Measurements from ENCODE around the gene CISD3. TPM values are rescaled to one million over a fixed set of nuclear protein-coding genes. Genes with fewer than 3 reads are reported as not detected.

CISD3 gene
- total RNA-seq, 4 donors from 2014 or later, result 6.8 to 12.7 (median 10.1) TPM

- Histone ChIP-seq H3K36me3 (peaks cover 42% of the 10 kb centered on the region), H3K9me3 (no peaks in the 10 kb centered on the region), H3K27me3 (no peaks in the 10 kb centered on the region), H3K4me3 (no peak overlapping the region), H3K27ac (no peak overlapping the region), H3K4me1 (peaks cover 41% of the 10 kb centered on the region)
- no peak for DNase-seq (ENCODE audit: low spot score in 2 of 2)
- WGBS, result 85% methylated on average over 18 of the region's 18 CpGs
- no peak for TF ChIP-seq POLR2A (IDR thresholded peaks at IDR 0.05)
- TF ChIP-seq POLR2AphosphoS5 (IDR thresholded peaks at IDR 0.05), result no peak
- TF ChIP-seq CTCF (IDR thresholded peaks at IDR 0.05), result no peak
- TF ChIP-seq EP300 (IDR thresholded peaks at IDR 0.05), result no peak
Measured at GRCh38 chr17:38709104-38709820, 20.9 kb upstream of the CISD3 start.

GRCh38 chr17:38709864-38710603, 20.1 kb upstream of the CISD3 start:
- Histone ChIP-seq H3K4me1 (peaks cover 37% of the 10 kb centered on the region), H3K27me3 (no peaks in the 10 kb centered on the region), H3K36me3 (peaks cover 49% of the 10 kb centered on the region), H3K4me3 (no peak overlapping the region), H3K9me3 (no peaks in the 10 kb centered on the region), H3K27ac (no peak overlapping the region)
- DNase-seq (ENCODE audit: low spot score in 2 of 2), result no peak
- TF ChIP-seq POLR2AphosphoS5 (IDR thresholded peaks at IDR 0.05) (no peak), CTCF (IDR thresholded peaks at IDR 0.05) (no peak)
- 55% methylated on average over 13 of the region's 13 CpGs for WGBS

- H3K27me3 ChIP-seq, result no peaks in the 10 kb centered on the region
- WGBS, result 86% methylated on average over 3 of the region's 3 CpGs
- no peaks in the 10 kb centered on the region for H3K9me3 ChIP-seq
- H3K36me3 ChIP-seq, result peaks cover 54% of the 10 kb centered on the region
- peaks cover 37% of the 10 kb centered on the region for H3K4me1 ChIP-seq
- DNase-seq (ENCODE audit: low spot score in 2 of 2), result no peak
- H3K27ac ChIP-seq, result no peak overlapping the region
- TF ChIP-seq POLR2AphosphoS5 (IDR thresholded peaks at IDR 0.05) (no peak), EP300 (IDR thresholded peaks at IDR 0.05) (no peak)
- H3K4me3 ChIP-seq, result no peak overlapping the region
Measured at GRCh38 chr17:38710604-38710962, 19.6 kb upstream of the CISD3 start.

GRCh38 chr17:38710985-38711384, 19.2 kb upstream of the CISD3 start:
- Histone ChIP-seq H3K9me3 (no peaks in the 10 kb centered on the region), H3K36me3 (peaks cover 58% of the 10 kb centered on the region), H3K27ac (no peak overlapping the region), H3K27me3 (no peaks in the 10 kb centered on the region), H3K4me1 (peaks cover 35% of the 10 kb centered on the region), H3K4me3 (no peak overlapping the region)
- DNase-seq (ENCODE audit: low spot score in 2 of 2), result no peak
- no peak for TF ChIP-seq POLR2A (IDR thresholded peaks at IDR 0.05)
- no peak for TF ChIP-seq EP300 (IDR thresholded peaks at IDR 0.05)
- no peak for TF ChIP-seq POLR2AphosphoS5 (IDR thresholded peaks at IDR 0.05)
- TF ChIP-seq CTCF (IDR thresholded peaks at IDR 0.05), result no peak
- WGBS, result 87% methylated on average over 5 of the region's 5 CpGs

- H3K36me3 ChIP-seq, result peaks cover 68% of the 10 kb centered on the region
- no peak overlapping the region for H3K4me3 ChIP-seq
- no peaks in the 10 kb centered on the region for H3K9me3 ChIP-seq
- no peak for DNase-seq (ENCODE audit: low spot score in 2 of 2)
- TF ChIP-seq CTCF (IDR thresholded peaks at IDR 0.05) (no peak), EP300 (IDR thresholded peaks at IDR 0.05) (no peak), POLR2AphosphoS5 (IDR thresholded peaks at IDR 0.05) (no peak), POLR2A (IDR thresholded peaks at IDR 0.05) (no peak)
- H3K27ac ChIP-seq, result no peak overlapping the region
- no peaks in the 10 kb centered on the region for H3K27me3 ChIP-seq
- peaks cover 25% of the 10 kb centered on the region for H3K4me1 ChIP-seq
- 75% methylated on average over 11 of the region's 26 CpGs for WGBS
Measured at GRCh38 chr17:38711792-38712571, 18.2 kb upstream of the CISD3 start.
